ENCODE data around the gene RSPH3.

GRCh38 chr6:159031846-159032245 is 31.8 kb upstream of the RSPH3 start:
- no peak for TF ChIP-seq POLR2A (IDR thresholded peaks at IDR 0.05)
- no peak for TF ChIP-seq CTCF (IDR thresholded peaks at IDR 0.05 in 4 of 5, conservative IDR thresholded peaks at IDR 0.05 in 1 of 5)

Measured in gastrocnemius medialis (tissue), 4 donors.